Parathyroid adenoma (tissue), 2 donors: ENCODE measurements around the gene C1orf53.

ENCODE experiments used
- H2AFZ ChIP-seq: fragments of 300-600 bp; sonication (generic); one replicate; pipeline ENCODE4 v1.7.0; 2017; ENCODE audit warnings: antibody characterized with exemption, mild to moderate bottlenecking
- H3K27ac ChIP-seq: fragments of 300-600 bp; sonication (generic); one replicate; pipeline ENCODE4 v1.7.0; 2017
- H3K27me3 ChIP-seq: fragments of 300-600 bp; sonication (generic); one replicate; pipeline ENCODE4 v1.7.0; 2017; ENCODE audit warnings: low read length; ENCODE audit not compliant: control insufficient read depth, insufficient read depth
- H3K36me3 ChIP-seq: fragments of 300-600 bp; sonication (generic); one replicate; pipeline ENCODE4 v1.7.0; 2017; ENCODE audit warnings: low read length; ENCODE audit not compliant: control insufficient read depth, insufficient read depth
- H3K4me1 ChIP-seq: fragments of 300-600 bp; sonication (generic); one replicate; pipeline ENCODE4 v1.7.0; 2017; ENCODE audit warnings: control low read depth
- H3K4me2 ChIP-seq: fragments of 300-600 bp; sonication (generic); one replicate; pipeline ENCODE4 v1.7.0; 2017; ENCODE audit warnings: low read length
- H3K4me3 ChIP-seq: fragments of 300-600 bp; sonication (generic); one replicate; pipeline ENCODE4 v1.7.0; 2017; ENCODE audit warnings: low read depth, low read length
- H3K79me2 ChIP-seq: fragments of 300-600 bp; sonication (generic); one replicate; pipeline ENCODE4 v1.7.0; 2017; ENCODE audit warnings: control low read depth
- H3K9ac ChIP-seq: fragments of 300-600 bp; sonication (generic); one replicate; pipeline ENCODE4 v1.7.0; 2017; ENCODE audit warnings: mild to moderate bottlenecking
- H3K9me3 ChIP-seq: fragments of 300-600 bp; sonication (generic); one replicate; pipeline ENCODE4 v1.7.0; 2017; ENCODE audit warnings: low read length; ENCODE audit not compliant: control insufficient read depth
- CTCF ChIP-seq: fragments of 300-600 bp; sonication (generic); IDR thresholded peaks from one replicate; pipeline ENCODE4 v1.7.0; 2017; ENCODE audit warnings: antibody characterized with exemption, mild to moderate bottlenecking
- donor health status: primary hyperparathyroidism.

C1orf53 gene

DNA sequence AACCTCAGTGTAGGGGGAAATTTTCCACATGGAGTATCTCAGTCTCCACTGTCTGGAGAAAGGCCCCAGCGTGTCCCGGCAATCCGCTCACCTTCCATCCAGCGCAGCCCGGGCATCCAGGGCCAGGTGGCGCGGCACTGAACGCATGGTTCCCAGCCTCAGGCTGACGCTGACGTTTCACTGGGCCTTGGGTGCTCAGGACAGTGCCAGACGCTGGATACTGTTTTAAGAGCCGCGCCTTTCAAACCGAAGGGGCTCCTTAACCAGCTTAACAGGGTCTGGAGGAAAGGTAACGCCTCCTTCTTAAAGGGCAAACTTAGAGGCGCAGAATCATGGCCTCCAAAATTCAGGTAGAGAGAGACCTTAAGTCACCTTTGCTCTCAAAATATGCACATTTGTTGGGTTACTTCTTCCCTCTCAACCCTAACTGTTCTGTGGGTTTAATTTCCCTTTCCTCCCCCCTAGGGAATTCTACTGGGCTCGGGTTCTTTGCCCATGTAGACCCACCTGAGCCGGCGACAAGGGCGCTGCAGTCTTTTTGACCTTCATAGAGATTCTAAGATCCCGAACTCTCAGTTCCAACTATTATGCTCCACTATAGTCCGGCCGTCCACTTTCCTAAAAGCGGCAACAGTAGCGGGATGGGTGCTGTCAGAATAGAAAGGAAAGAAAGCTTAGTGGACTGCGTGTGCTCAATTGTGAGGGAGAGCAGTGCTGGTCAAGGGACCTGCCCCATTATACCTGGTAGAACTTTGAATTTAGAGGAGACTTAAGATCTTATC, 11.3 kb downstream of the C1orf53 start:
- no peak overlapping the region for H3K27ac ChIP-seq
- no peaks in the 10 kb centered on the region for H3K4me1 ChIP-seq
- H3K4me2 ChIP-seq: no peak overlapping the region
- H2AFZ ChIP-seq: no peak overlapping the region
- H3K79me2 ChIP-seq: no peaks in the 10 kb centered on the region
- no peaks in the 10 kb centered on the region for H3K36me3 ChIP-seq
- no peak for TF ChIP-seq CTCF
- no peak overlapping the region for H3K4me3 ChIP-seq
- peaks cover 25% of the 10 kb centered on the region for H3K27me3 ChIP-seq
- no peak overlapping the region for H3K9ac ChIP-seq
- no peaks in the 10 kb centered on the region for H3K9me3 ChIP-seq

DNA sequence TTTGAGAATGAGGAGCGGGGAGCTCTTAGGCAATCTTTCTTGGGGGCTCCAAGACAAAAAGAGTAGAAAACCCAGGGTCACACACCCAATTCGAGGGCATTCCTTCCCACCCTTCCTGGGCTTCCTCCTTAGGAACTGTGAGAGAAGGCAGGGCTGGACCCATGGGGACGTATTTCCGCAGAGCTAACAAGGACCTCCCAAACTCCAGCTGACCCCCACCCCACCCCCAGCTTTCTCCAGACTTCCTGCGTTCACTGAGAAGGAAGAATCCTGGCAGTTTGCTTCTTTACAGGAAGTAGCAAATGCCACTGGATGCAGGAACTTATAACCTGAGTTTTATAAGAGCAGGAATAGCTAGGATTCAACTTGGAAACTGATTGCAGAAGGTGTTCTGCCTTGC, 12.1 kb downstream of the C1orf53 start:
- Histone ChIP-seq H3K9ac (no peak overlapping the region), H3K4me1 (no peaks in the 10 kb centered on the region), H3K4me2 (no peak overlapping the region), H3K27me3 (peaks cover 28% of the 10 kb centered on the region), H3K36me3 (no peaks in the 10 kb centered on the region), H2AFZ (no peak overlapping the region), H3K79me2 (no peaks in the 10 kb centered on the region), H3K9me3 (no peaks in the 10 kb centered on the region), H3K4me3 (no peak overlapping the region), H3K27ac (no peak overlapping the region)
- TF ChIP-seq CTCF: no peak

DNA sequence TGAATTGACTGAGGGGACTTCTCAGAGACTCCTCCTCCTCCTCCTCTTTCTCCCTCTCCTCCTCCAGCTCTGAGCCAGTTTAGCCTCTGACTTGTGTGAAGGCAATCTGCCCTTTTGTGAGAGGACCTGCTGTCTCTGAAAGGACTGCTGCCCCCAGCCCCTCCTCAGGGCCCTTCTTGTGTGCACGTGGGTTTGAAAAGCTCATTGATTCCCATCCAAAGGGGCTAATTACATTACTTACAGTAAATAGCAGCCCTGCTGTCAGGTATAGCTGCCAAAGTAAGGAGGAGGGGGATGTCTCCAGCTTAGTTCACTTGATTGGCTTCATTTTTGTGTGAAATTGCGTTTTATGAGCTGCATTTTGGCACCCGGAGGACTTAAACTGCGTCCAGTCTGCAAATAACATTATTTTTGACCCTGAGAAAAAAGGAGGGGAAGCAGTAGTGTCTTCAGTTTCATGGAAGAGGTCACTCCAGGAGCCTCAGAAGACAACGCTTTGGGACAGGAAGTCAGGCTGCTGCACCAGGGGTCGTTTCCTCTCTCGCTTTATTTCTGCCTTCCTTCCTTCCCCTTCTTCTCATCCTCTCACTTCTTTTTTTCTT, 12.9 kb downstream of the C1orf53 start:
- no peak for TF ChIP-seq CTCF

GRCh38 chr1:197915862-197916499, 13.6 kb downstream of the C1orf53 start:
- no peak overlapping the region for H3K9ac ChIP-seq

More for the DNA sequence above, 12.9 kb downstream of the C1orf53 start:
- no peak overlapping the region for H3K4me2 ChIP-seq
- H2AFZ ChIP-seq: no peak overlapping the region
- H3K9me3 ChIP-seq: no peaks in the 10 kb centered on the region
- H3K4me3 ChIP-seq: no peak overlapping the region
- H3K9ac ChIP-seq: no peak overlapping the region
- no peaks in the 10 kb centered on the region for H3K36me3 ChIP-seq
- H3K4me1 ChIP-seq: no peaks in the 10 kb centered on the region
- peaks cover 28% of the 10 kb centered on the region for H3K27me3 ChIP-seq
- no peak overlapping the region for H3K27ac ChIP-seq
- H3K79me2 ChIP-seq: no peaks in the 10 kb centered on the region

More at GRCh38 chr1:197915862-197916499, 13.6 kb downstream of the C1orf53 start:
- no peaks in the 10 kb centered on the region for H3K36me3 ChIP-seq
- H3K27ac ChIP-seq: no peak overlapping the region
- H3K9me3 ChIP-seq: no peaks in the 10 kb centered on the region
- no peak overlapping the region for H3K4me3 ChIP-seq
- H3K27me3 ChIP-seq: peaks cover 30% of the 10 kb centered on the region
- TF ChIP-seq CTCF: no peak
- no peaks in the 10 kb centered on the region for H3K79me2 ChIP-seq
- no peaks in the 10 kb centered on the region for H3K4me1 ChIP-seq
- H3K4me2 ChIP-seq: no peak overlapping the region
- no peak overlapping the region for H2AFZ ChIP-seq
